Heart left ventricle (tissue), 13 donors: Measurements from ENCODE around the gene KCNQ1OT1.

Experiments
- CTCF ChIP-seq, 12 donors: fragments of 200-600 bp; sonication (generic) in 4 of 12; IDR thresholded peaks; one replicate each; pipeline versions ENCODE4 v1.5.0 to v1.8.0; 2018 to 2022; ENCODE audit warnings: antibody characterized with exemption in 12 of 12, mild to moderate bottlenecking in 5 of 12
- POLR2A ChIP-seq, 2 donors: fragments of 450-650 bp; IDR thresholded peaks; one replicate each; pipeline ENCODE4 v1.6.1; 2017; ENCODE audit warnings: antibody characterized with exemption in 2 of 2, mild to moderate bottlenecking in 2 of 2, moderate library complexity in 2 of 2
- donor health status: ischemic (EF 13 %, LVEDD 7.1; RV severe dilation, severe dysfunction).
- donor health status: DM: no; HTN: yes; CAD: no.
- donor health status: DM: no; HTN: no; CAD: no.
- donor health status: ischemic (EF 25% LVEDD 6.9; RV normal size, moderate dysfunction).
- donor health status: ischemic (EF 25% LVEDD 5.7; RV mildly dilated, moderate dysfunction).
- donor health status: ischemic (EF 35%, LVEDD 5.7; RV mildly dilated, moderate dysfunction).
- donor health status: nonischemic (EF 11% LVEDD 7.7; RV severe dilation, severe dysfunction).
- donor health status: DM: yes; HTN: yes; CAD: no.
- donor health status: PGD.
- donor health status: ischemic (EF 29% LVEDD 5.4; RV normal size, mild dysfunction).
- donor health status: nonischemic (EF 23%, LVEDD 6.1; RV moderate dilation, normal function).

- TF ChIP-seq POLR2A (IDR thresholded peaks at IDR 0.05) (no peak), CTCF (IDR thresholded peaks at IDR 0.05) (no peak)
Measured at GRCh38 chr11:2576111-2576510, 123.7 kb downstream of the KCNQ1OT1 start.
